DND-41 (cell line): Measurements from ENCODE around the gene GREB1.

Experiments
- ATAC-seq: fragments of 200-7000 bp; cut with Tn5 transposase; 3 replicates; pipeline ENCODE4 v1.9.1; 2021; ENCODE audit warnings: low read depth; ENCODE audit not compliant: insufficient read depth
- DNase-seq: peaks from one replicate; pipeline ENCODE4 v3.0.0-alpha.2; 2020
- H2AFZ ChIP-seq: 2 replicates; pipeline ENCODE4 v1.6.0; 2012; ENCODE audit warnings: low read depth, low read length
- H3K27ac ChIP-seq: 2 replicates; pipeline ENCODE4 v1.5.1; 2012; ENCODE audit warnings: low read length, inconsistent platforms
- H3K27me3 ChIP-seq: fragments of 200-600 bp; sonication (generic); 2 replicates; pipeline ENCODE4 v1.6.0; 2012; ENCODE audit warnings: low read length, mild to moderate bottlenecking, inconsistent platforms; ENCODE audit not compliant: insufficient read depth, poor library complexity
- H3K36me3 ChIP-seq: 2 replicates; pipeline ENCODE4 v1.5.1; 2012; ENCODE audit warnings: low read length, inconsistent platforms; ENCODE audit not compliant: insufficient read depth
- H3K4me1 ChIP-seq: 2 replicates; pipeline ENCODE4 v1.5.1; 2012; ENCODE audit warnings: mild to moderate bottlenecking, low read length; ENCODE audit not compliant: insufficient read depth
- H3K4me2 ChIP-seq: 2 replicates; pipeline ENCODE4 v1.6.0; 2012; ENCODE audit warnings: mild to moderate bottlenecking, moderate library complexity, low read length, inconsistent platforms; ENCODE audit not compliant: insufficient read depth
- H3K4me3 ChIP-seq, 2 experiments: fragments of 200-600 bp in 1 of 2; shearing (Covaris generic) in 1 of 2; 2 replicates each; pipeline ENCODE4 v1.5.1; 2012 to 2016; ENCODE audit warnings: inconsistent platforms in 2 of 2, low read length in 2 of 2, mild to moderate bottlenecking in 2 of 2, low read depth in 1 of 2, moderate library complexity in 1 of 2
- H3K79me2 ChIP-seq: 2 replicates; pipeline ENCODE4 v1.6.0; 2012; ENCODE audit warnings: low read length, inconsistent platforms; ENCODE audit not compliant: insufficient read depth
- H3K9ac ChIP-seq: 2 replicates; pipeline ENCODE4 v1.6.0; 2012; ENCODE audit warnings: low read depth, mild to moderate bottlenecking, inconsistent platforms, low read length, moderate library complexity
- H3K9me3 ChIP-seq: 2 replicates; pipeline ENCODE4 v1.5.1; 2012; ENCODE audit warnings: low read length, moderate library complexity, mild to moderate bottlenecking, inconsistent platforms; ENCODE audit not compliant: insufficient read depth, severe bottlenecking
- H4K20me1 ChIP-seq: 2 replicates; pipeline ENCODE4 v1.6.0; 2012; ENCODE audit warnings: low read length; ENCODE audit not compliant: insufficient read depth
- CTCF ChIP-seq: IDR thresholded peaks from 2 replicates; pipeline ENCODE4 v1.5.1; 2012; ENCODE audit warnings: borderline replicate concordance, low read length, moderate library complexity, mild to moderate bottlenecking; ENCODE audit not compliant: poor library complexity, severe bottlenecking; ENCODE audit errors: extremely low read depth
- EZH2 ChIP-seq: IDR thresholded peaks from 3 replicates; pipeline ENCODE4 v1.6.1; 2012; ENCODE audit warnings: borderline replicate concordance, low read depth, mild to moderate bottlenecking, moderate library complexity, low read length, inconsistent platforms; ENCODE audit not compliant: severe bottlenecking

Gene GREB1

GRCh38 chr2:11537951-11538350, 4.1 kb downstream of the GREB1 start:
- ATAC-seq (no peak), DNase-seq (no peak)
- no peaks in the 10 kb centered on the region for H3K79me2 ChIP-seq
- TF ChIP-seq CTCF (no peak), EZH2 (no peak)
- H3K27me3 ChIP-seq: no peaks in the 10 kb centered on the region
- H2AFZ ChIP-seq: no peak overlapping the region
- no peak overlapping the region for H3K27ac ChIP-seq
- no peak overlapping the region for H3K9ac ChIP-seq
- no peaks in the 10 kb centered on the region for H3K36me3 ChIP-seq
- H3K4me1 ChIP-seq: no peaks in the 10 kb centered on the region
- no peaks in the 10 kb centered on the region for H3K9me3 ChIP-seq
- no peaks in the 10 kb centered on the region; the same call in 1 of the 2 replicates for H4K20me1 ChIP-seq
- no peak overlapping the region for H3K4me3 ChIP-seq
- H3K4me2 ChIP-seq: no peak overlapping the region

- TF ChIP-seq EZH2 (no peak), CTCF (no peak)
- Histone ChIP-seq H3K79me2 (no peaks in the 10 kb centered on the region), H3K9ac (no peak overlapping the region), H3K27ac (no peak overlapping the region), H3K4me3 (no peak overlapping the region), H3K4me2 (no peak overlapping the region), H3K36me3 (no peaks in the 10 kb centered on the region), H2AFZ (no peak overlapping the region), H3K9me3 (no peaks in the 10 kb centered on the region), H4K20me1 (no peaks in the 10 kb centered on the region; the same call in 1 of the 2 replicates), H3K27me3 (no peaks in the 10 kb centered on the region), H3K4me1 (no peaks in the 10 kb centered on the region)
- ATAC-seq (peak; percentile 78), DNase-seq (peak; percentile 38)
These were observed 5.7 kb downstream of the GREB1 start for GRCh38 chr2:11539317-11540147.

- no peak overlapping the region for H2AFZ ChIP-seq
- DNase-seq (no peak), ATAC-seq (no peak)
- H4K20me1 ChIP-seq: no peaks in the 10 kb centered on the region; the same call in 1 of the 2 replicates
- no peak overlapping the region for H3K4me3 ChIP-seq
- no peaks in the 10 kb centered on the region for H3K27me3 ChIP-seq
- H3K27ac ChIP-seq: no peak overlapping the region
- H3K4me2 ChIP-seq: no peak overlapping the region
- no peaks in the 10 kb centered on the region for H3K4me1 ChIP-seq
- no peaks in the 10 kb centered on the region for H3K36me3 ChIP-seq
- no peaks in the 10 kb centered on the region for H3K79me2 ChIP-seq
- no peak overlapping the region for H3K9ac ChIP-seq
- TF ChIP-seq EZH2 (no peak), CTCF (no peak)
- H3K9me3 ChIP-seq: no peaks in the 10 kb centered on the region
These were observed 6.5 kb downstream of the GREB1 start for GRCh38 chr2:11540148-11540995.
